HG02678 (cell line): ENCODE data around the gene TCF23.
"Not testable (repeated sequence)": the region's sequence is repeated elsewhere in the genome, so short reads cannot be mapped to it uniquely, and the experiment has no call there.

Source experiments
- ATAC-seq: cut with Tn5 transposase; IDR thresholded peaks from one replicate; pipeline ENCODE4 v1.9.1; 2021; ENCODE audit warnings: mild to moderate bottlenecking, moderate library complexity; ENCODE audit not compliant: unreplicated experiment

TCF23 gene

DNA sequence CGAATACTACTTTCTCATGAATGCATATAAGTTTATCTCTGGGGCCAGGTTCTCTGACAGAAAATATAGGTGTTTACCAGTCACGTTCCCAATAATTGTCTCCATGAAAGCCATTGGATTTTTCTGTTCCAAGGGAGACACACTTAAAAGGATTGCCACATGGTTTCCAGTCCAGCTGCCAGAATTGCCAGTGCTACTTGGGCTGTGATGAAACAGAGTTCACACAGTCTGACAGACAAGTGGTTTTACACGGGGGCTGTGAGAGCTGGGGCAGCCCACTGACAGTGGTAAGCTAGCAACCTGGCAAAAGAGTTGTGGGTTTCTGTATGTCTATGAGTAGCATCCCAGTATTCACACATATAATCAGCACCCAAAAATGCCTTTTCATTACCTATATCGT, 35.3 kb downstream of the TCF23 start:
- no peak for ATAC-seq

DNA sequence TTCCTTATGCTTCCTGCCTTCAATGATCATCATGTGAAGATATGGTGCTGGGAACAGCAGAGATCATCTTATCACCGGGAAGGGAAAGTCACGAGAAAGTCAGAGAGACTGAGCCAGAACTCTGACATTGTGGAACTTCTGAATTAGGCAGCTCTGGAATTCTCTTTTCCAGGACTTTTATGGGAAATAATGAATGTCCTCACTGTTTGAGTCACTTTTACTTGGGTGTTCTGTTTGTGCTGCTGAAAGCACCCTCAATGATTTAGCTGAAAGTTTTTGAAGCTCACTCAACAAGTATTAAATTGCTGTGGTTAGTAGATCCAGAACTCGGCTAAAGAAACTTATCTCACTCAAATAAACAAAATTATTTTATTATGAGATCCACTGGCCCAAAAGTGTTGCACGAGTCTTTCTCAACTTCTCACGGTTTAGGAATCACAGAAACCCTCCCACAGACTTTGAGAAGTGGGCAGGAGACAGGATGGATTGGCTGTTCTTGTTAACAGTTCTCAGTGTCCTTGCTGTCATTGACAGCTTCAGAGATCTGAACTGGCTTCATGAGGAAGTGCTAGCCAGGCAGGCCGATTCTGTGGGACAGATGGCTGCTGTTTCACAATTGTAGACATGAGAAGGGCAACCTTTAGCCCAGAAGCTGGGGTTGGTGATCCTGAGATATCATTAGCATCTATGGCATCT, 36.7 kb downstream of the TCF23 start:
- ATAC-seq: no peak

DNA sequence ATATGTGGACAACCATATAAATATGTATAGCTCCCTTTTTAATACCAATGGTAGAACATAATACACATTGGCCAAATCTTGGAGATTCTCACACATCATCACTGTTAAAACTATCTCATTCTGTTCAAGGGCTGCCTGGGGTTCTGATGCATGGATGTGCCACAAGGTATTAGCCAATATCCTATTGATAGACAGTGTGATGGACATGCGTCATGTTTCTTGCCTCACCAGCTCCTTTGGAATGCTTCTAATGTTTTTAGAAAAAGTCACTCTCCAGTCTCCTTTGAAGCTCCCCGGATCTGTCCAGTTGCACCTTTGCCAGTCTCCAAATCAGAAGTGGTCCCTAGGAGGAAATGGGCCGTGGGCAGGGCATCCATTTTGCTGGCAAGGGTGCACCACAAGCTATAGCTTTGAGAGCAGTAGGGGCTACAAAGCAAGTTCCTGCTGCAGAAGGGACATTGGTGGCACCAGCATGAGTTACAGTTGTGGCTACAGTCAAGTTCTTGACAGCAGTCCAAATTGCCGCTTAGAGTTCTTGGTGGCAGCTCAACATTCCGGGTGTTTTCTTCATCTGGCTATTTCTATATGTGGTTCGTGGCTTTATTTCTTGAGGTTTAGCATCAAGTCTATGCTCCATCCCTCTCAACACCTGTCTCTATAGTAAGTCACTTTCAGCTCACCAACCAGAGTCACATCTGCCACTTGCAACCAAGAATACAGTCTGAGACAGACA, 38.0 kb downstream of the TCF23 start:
- no peak for ATAC-seq

DNA sequence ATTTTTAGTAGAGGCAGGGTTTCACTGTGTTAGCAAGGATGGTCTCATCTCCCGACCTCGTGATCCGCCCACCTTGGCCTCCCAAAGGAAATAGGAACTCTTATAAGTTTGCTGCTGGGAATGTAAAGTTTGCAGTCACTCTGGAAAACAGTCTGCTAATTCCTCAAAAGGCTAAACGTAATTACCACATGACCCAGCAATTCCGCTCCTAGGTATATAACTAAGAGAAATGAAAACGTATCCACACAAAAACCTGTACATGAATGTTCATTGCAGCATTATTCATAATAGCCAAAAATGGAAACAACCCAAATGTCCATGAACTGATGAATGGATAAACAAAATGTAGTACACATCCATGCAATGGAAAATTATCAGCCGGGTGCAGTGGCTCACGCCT, 41.2 kb downstream of the TCF23 start:
- no peak for ATAC-seq

DNA sequence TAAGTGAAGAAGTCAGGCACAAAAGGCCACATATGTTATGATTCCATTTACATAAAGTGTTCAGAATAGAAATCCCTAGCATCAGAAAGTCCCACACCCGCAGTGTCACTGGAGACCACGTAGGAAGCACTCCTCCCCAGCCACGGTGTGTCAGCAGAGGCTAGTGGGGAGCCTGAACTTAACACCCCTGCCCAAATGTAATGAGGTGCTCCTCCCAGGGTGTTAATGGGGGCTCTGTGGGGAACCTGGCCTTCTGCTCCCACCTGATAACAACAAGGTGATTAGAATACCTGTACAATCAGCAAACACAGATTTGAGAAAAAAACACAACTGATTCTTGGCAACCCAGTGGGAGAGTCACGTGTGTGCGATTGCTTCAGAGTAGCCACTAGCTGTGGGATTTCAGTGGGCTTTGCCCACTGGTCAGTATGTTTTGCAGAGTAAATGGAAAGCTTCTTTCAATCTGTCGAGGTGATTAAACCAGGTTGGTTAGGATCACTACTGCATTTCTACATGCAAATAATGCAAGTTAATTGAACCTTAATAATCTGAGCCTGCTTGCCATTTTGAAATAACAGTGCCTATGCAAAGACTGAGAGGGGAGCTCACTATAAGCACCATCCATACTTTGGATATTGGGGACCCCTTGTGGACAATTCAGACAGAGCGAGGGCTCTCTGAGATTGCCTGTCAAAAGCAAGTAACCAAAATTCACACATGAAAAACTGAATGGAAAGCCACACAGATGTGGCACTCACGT, 42.4 kb downstream of the TCF23 start:
- no peak for ATAC-seq

DNA sequence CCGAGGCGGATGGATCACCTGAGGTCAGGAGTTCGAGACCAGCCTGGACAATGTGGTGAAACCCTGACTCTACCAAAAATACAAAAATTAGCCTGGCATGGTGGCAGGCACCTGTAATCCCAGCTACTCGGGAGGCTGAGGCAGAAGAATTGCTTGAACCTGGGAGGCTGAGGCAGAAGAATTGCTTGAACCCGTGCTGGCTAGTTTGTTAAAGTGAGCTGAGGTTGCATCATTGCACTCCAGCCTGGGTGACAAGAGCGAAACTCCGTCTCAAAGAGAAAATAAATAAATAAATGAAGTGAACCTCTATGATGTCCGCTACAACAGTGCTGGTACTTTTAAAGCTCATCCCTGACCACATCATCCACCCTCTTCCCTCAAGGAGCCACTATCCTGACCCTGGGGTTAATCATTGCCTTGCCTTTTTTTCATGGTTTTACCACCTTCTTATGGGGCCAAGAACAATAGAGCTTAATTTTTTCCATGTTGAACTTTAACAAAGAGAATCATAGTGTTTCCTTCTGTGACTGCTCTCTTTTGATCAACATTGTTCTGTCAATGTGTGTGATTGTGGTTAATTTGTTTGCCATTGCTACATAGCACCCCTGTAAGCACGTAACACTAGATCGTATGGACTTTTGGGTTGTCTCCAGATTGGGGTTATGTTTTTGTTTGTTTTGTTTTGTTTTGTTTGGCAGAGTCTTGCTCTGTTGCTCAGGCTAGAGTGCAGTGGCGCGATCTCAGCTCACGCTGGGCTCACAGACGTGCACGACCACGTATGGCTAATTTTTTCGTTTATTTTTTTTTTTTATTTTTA, 45.9 kb downstream of the TCF23 start:
- ATAC-seq: no peak

DNA sequence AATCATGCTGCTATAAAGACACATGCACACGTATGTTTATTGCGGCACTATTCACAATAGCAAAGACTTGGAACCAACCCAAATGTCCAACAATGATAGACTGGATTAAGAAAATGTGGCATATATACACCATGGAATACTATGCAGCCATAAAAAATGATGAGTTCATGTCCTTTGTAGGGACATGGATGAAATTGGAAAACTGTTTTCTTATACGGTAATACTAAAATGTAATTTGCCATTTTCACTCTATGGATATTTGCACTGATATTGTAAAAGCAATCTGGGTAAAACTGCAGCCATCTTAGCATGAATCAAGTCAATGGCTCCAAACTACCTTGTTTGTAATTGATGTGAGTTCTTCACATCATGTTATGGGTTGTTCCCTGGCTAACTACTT, 47.0 kb downstream of the TCF23 start:
- ATAC-seq: not testable (repeated sequence)

DNA sequence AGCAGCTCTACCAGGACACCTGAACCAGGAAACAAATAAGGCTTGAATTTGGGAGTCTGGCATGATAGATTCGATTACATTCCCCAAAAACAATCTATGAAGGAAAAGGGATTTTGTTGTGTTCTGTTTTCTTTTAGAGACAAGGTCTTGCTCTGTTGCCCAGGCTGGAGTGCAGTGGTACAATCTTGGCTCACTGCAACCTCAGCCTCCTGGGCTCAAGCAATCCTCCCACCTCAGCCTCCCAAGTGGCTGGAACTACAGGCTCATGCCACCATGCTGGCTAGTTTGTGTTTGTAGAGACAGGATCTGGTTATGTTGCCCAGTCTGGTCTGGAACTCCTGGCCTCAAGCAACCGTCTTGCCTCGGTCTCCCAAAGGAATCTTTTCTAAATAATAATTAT, 49.3 kb downstream of the TCF23 start:
- ATAC-seq: not testable (repeated sequence)

DNA sequence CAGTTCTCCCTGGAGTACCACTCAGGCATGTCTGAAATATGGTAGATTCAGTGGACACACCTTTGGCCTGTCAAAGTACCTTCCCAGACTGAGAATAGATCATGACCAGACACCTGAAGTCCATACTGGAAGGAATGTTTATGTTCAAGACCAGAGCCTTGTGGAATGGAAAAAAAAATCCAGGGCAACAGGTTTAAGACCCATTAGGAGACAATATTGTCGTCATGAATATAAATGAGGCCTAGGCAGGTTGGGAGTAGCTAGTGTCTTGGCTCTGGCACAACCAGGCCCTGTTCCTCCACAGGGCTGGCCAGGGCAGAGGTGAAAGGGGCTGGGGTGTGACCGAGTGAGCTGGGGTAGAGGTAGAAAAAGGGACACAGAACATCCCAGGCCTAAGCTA, 49.8 kb downstream of the TCF23 start:
- no peak for ATAC-seq

DNA sequence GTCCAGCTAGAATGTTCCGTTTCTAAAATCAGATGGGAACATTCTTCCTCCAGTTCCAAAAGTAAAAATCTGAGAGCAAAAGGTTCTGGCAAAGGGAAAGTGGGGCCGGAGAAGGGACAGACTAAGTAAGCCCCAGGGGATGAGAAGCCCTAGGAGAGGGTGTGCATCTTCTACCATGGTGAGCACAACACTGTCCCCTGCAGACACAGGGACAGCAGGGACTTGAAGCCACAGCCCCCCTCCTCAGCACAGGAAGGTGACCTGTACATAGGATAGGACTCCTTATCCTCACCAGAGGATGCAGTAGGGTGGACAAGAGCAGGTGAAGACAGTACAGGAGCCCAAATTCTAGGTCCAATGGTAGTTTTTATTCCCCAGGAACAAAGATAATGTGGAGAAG, 50.4 kb downstream of the TCF23 start:
- ATAC-seq: no peak

DNA sequence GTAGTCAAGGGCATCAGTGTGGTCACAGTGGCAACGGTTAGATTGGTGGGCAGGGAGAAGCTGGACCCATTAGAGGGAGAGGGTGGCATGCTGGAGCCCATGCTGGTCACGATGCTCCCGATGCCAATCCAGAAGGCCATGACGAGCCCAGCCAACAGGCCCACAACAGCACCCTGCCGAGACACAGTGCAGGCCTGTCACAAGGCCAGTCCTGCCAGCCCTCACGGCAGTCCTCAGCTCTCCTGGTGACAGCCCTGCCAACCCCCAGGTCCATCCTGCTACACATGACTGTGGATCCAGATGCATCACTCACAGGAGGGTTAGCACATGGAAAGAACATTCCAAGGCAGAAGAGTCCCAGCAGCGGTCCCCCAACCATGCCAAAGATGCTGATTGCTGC, 52.9 kb downstream of the TCF23 start:
- ATAC-seq: no peak

DNA sequence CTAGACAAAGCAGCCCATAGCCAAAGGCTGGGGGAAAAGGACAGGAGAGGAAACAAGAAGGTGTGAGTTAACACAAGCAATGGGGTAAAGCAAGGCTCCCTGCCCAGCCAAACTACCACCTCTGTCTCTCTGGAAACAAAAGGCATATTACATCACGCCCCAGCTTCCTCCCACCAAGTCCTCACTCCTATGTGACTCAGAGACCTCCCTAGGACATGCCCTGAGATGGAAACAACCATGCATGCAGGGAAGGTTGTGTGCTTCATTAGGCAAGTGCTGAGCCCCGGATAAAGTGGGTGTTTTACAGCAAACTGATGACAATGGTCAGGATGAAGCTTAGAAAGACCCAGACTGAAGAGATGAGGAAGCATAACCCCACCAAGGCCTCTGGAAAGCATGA, 54.0 kb downstream of the TCF23 start:
- ATAC-seq: no peak

DNA sequence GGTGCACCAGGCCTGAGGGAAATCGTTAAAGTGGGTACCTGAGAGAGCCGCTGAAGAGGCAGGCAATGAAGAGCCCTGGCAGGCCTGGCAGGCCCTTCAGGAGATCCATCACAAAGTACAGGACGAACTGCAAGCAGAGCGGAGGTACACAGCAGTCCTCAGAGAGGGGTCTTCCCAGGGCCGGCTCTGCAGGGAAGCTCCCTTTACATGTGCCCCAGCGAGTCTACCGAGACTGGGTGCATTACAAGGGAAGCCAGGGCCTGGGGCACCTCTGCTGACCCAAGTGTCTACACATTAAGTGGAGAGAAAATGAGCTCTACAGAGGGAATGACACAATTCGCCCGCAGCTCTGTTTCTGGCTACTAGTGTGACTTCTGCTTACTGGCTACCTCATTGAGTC, 54.9 kb downstream of the TCF23 start:
- ATAC-seq: no peak

DNA sequence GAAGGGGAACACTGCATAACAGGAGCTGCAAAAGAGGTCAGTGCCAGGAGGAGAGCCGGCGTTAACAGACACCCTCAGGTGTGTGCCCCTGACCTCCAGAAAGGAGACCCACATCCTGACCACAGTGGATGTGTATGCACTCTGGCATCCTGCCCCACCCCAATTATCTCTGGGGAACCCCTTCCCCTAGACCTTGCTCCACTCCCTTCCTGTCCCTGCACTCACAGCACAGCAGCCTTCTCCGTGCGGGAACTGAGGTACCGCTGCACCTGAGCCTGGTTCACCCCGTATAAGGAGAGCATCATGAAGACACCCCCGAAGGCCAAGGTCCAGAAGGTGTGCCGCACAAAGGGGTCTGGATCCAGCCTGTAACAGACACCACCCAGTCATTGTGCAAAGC, 55.8 kb downstream of the TCF23 start:
- ATAC-seq: no peak

DNA sequence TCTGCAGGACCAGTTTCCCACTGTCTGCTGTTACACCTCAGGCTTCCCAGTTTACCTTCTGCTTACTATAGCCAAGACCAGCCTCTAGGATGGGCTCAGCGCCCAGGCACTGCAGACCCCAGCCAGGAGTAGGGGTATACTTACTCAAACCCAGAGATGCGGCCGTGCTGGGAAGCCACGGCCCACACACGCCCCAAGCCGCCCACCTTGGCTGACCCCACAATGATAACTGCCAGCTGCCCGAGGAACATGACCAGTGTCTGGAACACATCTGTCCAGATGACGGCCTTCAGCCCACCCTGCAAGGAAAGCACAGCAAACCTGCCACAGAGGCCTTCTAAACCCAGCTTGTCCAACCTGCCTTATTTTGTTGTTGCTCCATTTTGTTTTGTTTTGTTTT, 56.4 kb downstream of the TCF23 start:
- ATAC-seq: no peak

DNA sequence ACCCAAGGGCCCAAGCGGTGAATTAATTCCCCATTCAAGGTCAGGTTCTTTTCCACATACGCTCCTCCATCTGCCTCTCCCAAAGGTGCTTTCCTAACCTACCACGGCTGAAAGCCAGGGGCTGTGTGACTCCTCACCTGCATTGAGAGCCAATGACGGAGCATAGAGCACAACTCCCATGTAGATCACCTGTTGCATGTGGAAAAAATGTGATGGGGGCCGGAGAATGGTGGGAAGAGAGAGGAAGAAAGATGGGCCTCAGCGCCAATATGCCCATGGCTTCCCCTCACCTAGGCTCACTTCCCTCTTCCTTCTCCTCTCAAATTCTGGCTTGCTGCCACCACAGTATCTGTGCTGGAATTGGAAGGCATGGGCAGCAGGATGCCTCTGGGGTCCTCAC, 57.5 kb downstream of the TCF23 start:
- no peak for ATAC-seq
